Uterus (tissue), 4 donors: ENCODE measurements around the gene CENPX. TPM values are rescaled to one million over a fixed set of nuclear protein-coding genes. Genes with fewer than 3 reads are reported as not detected.
"Not testable (repeated sequence)": the region's sequence is repeated elsewhere in the genome, so short reads cannot be mapped to it uniquely, and the experiment has no call there.

ENCODE experiments used
- DNase-seq, 2 donors: peaks; one replicate each; pipeline ENCODE4 v3.0.0-alpha.2; 2019 to 2020
- H3K27ac ChIP-seq, 2 donors: fragments of 200-600 bp; sonication (generic); 1 replicate in 1 of 2; 2 replicates in 1 of 2; pipeline ENCODE4 v1.5.1; 2016 to 2018
- H3K27me3 ChIP-seq, 2 donors: fragments of 200-600 bp; sonication (generic); one replicate each; pipeline ENCODE4 v1.5.1; 2018 to 2019; ENCODE audit warnings: control low read depth in 1 of 2
- H3K36me3 ChIP-seq, 2 donors: fragments of 200-600 bp; sonication (generic); one replicate each; pipeline ENCODE4 v1.5.1; 2019; ENCODE audit warnings: control low read depth in 1 of 2
- H3K4me1 ChIP-seq, 2 donors: fragments of 200-600 bp; sonication (generic); one replicate each; pipeline ENCODE4 v1.5.1; 2018 to 2019; ENCODE audit warnings: control low read depth in 1 of 2
- H3K4me3 ChIP-seq, 2 donors: fragments of 200-600 bp; sonication (generic); 1 replicate in 1 of 2; 2 replicates in 1 of 2; pipeline ENCODE4 v1.5.1; 2018 to 2019; ENCODE audit warnings: mild to moderate bottlenecking in 1 of 2
- H3K9me3 ChIP-seq, 2 donors: fragments of 200-600 bp; sonication (generic); one replicate each; pipeline ENCODE4 v1.5.1; 2019; ENCODE audit warnings: control low read depth in 1 of 2
- CTCF ChIP-seq, 4 experiments: fragments of 200-600 bp in 2 of 4; fragments of 450-650 bp in 2 of 4; sonication (generic) in 2 of 4; IDR thresholded peaks; one replicate each; pipeline ENCODE4 v1.5.1; 2016 to 2019; ENCODE audit warnings: antibody characterized with exemption in 4 of 4, mild to moderate bottlenecking in 2 of 4, moderate library complexity in 1 of 4
- POLR2A ChIP-seq, 2 donors: fragments of 450-650 bp; IDR thresholded peaks; one replicate each; pipeline ENCODE4 v1.6.1; 2016; ENCODE audit warnings: antibody characterized with exemption in 2 of 2, mild to moderate bottlenecking in 1 of 2, moderate library complexity in 1 of 2
- intact Hi-C: fragments of 100-400 bp; cut with DNase I; formaldehyde crosslinking; loops from one replicate; pipeline ENCODE4 v1.15.1; 2023; ENCODE audit warnings: low total_unique reads
- total RNA-seq, 4 donors: library from RNA; depleted of rRNA in 3 of 4; stranded (reverse); fragments of >200 nt in 3 of 4; gene quantifications; one replicate each; pipeline versions ENCODE4 v1.1.0 to v1.2.4, GENCODE V29; 2014 to 2023
- donor health status: DM: yes; HTN: yes; CAD: no.

The CENPX gene
- total RNA-seq, 4 donors from 2014 or later: 26.7 to 212 (median 49.8) TPM

GRCh38 chr17:81984773-81985410 lies 37.8 kb downstream of the CENPX start:
- Histone ChIP-seq H3K36me3 (no peaks in the 10 kb centered on the region), H3K27me3 (no peaks in the 10 kb centered on the region), H3K27ac (no peak overlapping the region), H3K4me1 (no peaks in the 10 kb centered on the region), H3K4me3 (no peak overlapping the region), H3K9me3 (no peaks in the 10 kb centered on the region)
- DNase-seq: no peak
- TF ChIP-seq CTCF (IDR thresholded peaks at IDR 0.05): no peak
- TF ChIP-seq POLR2A (IDR thresholded peaks at IDR 0.05): no peak
- intact Hi-C loops: no loop called here

GRCh38 chr17:81983639-81984373 lies 38.9 kb downstream of the CENPX start:
- no peaks in the 10 kb centered on the region for H3K4me1 ChIP-seq
- DNase-seq: no peak
- H3K4me3 ChIP-seq: no peak overlapping the region
- intact Hi-C loops: no loop called here
- H3K27me3 ChIP-seq: no peaks in the 10 kb centered on the region
- no peak for TF ChIP-seq POLR2A (IDR thresholded peaks at IDR 0.05)
- no peak for TF ChIP-seq CTCF (IDR thresholded peaks at IDR 0.05)
- H3K9me3 ChIP-seq: no peaks in the 10 kb centered on the region
- no peak overlapping the region for H3K27ac ChIP-seq
- H3K36me3 ChIP-seq: no peaks in the 10 kb centered on the region

- intact Hi-C loops: no loop called here
- no peak for DNase-seq
- Histone ChIP-seq H3K36me3 (no peaks in the 10 kb centered on the region), H3K27me3 (no peaks in the 10 kb centered on the region), H3K4me1 (peaks cover 0 to 5% of the 10 kb centered on the region in 2 donors), H3K27ac (no peak overlapping the region), H3K4me3 (no peak overlapping the region), H3K9me3 (no peaks in the 10 kb centered on the region)
- TF ChIP-seq CTCF (IDR thresholded peaks at IDR 0.05): no peak
- TF ChIP-seq POLR2A (IDR thresholded peaks at IDR 0.05): no peak
Measured at GRCh38 chr17:81983011-81983638, 39.6 kb downstream of the CENPX start.

GRCh38 chr17:81981511-81981910 lies 41.2 kb downstream of the CENPX start:
- H3K9me3 ChIP-seq, H3K27me3 ChIP-seq, H3K4me3 ChIP-seq, H3K4me1 ChIP-seq, intact Hi-C loops, DNase-seq, H3K27ac ChIP-seq, H3K36me3 ChIP-seq: not testable (repeated sequence)

- Histone ChIP-seq H3K27me3 (no peaks in the 10 kb centered on the region), H3K27ac (no peak overlapping the region), H3K4me3 (no peak overlapping the region), H3K9me3 (no peaks in the 10 kb centered on the region), H3K36me3 (no peaks in the 10 kb centered on the region), H3K4me1 (peaks cover 0 to 5% of the 10 kb centered on the region in 2 donors)
- intact Hi-C loops: no loop called here
- no peak for DNase-seq
- TF ChIP-seq CTCF (IDR thresholded peaks at IDR 0.05) (no peak), POLR2A (IDR thresholded peaks at IDR 0.05) (no peak)
Measured at GRCh38 chr17:81980707-81981343, 41.9 kb downstream of the CENPX start.
